Right atrium auricular region (tissue), 2 donors: ENCODE measurements around the gene SNX22. TPM values are rescaled to one million over a fixed set of nuclear protein-coding genes. Genes with fewer than 3 reads are reported as not detected.
A peak's percentile ranks its signal among the peaks of the same experiment; 100 is the strongest.

Experiments used
- DNase-seq: peaks from one replicate; pipeline ENCODE4 v3.0.0-alpha.2; 2019; ENCODE audit warnings: low spot score
- H3K27ac ChIP-seq, 2 donors: fragments of 200-600 bp; sonication (generic); 1 replicate in 1 of 2; 2 replicates in 1 of 2; pipeline ENCODE4 v1.5.1; 2016 to 2019
- H3K27me3 ChIP-seq, 2 donors: fragments of 200-600 bp; sonication (generic); one replicate each; pipeline versions ENCODE4 v1.5.1 to v1.6.0; 2017 to 2019
- H3K36me3 ChIP-seq: fragments of 200-600 bp; sonication (generic); one replicate; pipeline ENCODE4 v1.5.1; 2016
- H3K4me1 ChIP-seq, 2 donors: fragments of 200-600 bp; sonication (generic); one replicate each; pipeline versions ENCODE4 v1.5.1 to v1.6.0; 2017 to 2019
- H3K4me3 ChIP-seq, 2 donors: fragments of 200-600 bp; sonication (generic); 1 replicate in 1 of 2; 2 replicates in 1 of 2; pipeline ENCODE4 v1.5.1; 2017 to 2019; ENCODE audit warnings: mild to moderate bottlenecking in 1 of 2, moderate library complexity in 1 of 2
- H3K9me3 ChIP-seq, 2 donors: fragments of 200-600 bp; sonication (generic); one replicate each; pipeline ENCODE4 v1.5.1; 2019
- CTCF ChIP-seq, 2 donors: fragments of 200-600 bp; sonication (generic); IDR thresholded peaks; one replicate each; pipeline ENCODE4 v1.5.1; 2019; ENCODE audit warnings: antibody characterized with exemption in 2 of 2
- total RNA-seq, 2 donors: library from RNA; depleted of rRNA; stranded (reverse); fragments of >200 nt; gene quantifications; one replicate each; pipeline ENCODE4 v1.1.0, GENCODE V29; 2016

The SNX22 gene
- total RNA-seq, 2 donors from 2014 or later = 11.9 to 12.4 TPM

- Histone ChIP-seq H3K36me3 (peaks cover 39% of the 10 kb centered on the region), H3K27me3 (no peaks in the 10 kb centered on the region), H3K4me1 (peaks cover 0 to 56% of the 10 kb centered on the region in 2 donors), H3K9me3 (no peaks in the 10 kb centered on the region), H3K4me3 (no peak overlapping the region), H3K27ac (peak overlapping the region; percentile 86 to 92)
- DNase-seq = peak; percentile 88
- peak; percentile 97 to 99 for TF ChIP-seq CTCF (IDR thresholded peaks at IDR 0.05)
Observed at GRCh38 chr15:64153480-64154367, 2.2 kb downstream of the SNX22 start.

DNA sequence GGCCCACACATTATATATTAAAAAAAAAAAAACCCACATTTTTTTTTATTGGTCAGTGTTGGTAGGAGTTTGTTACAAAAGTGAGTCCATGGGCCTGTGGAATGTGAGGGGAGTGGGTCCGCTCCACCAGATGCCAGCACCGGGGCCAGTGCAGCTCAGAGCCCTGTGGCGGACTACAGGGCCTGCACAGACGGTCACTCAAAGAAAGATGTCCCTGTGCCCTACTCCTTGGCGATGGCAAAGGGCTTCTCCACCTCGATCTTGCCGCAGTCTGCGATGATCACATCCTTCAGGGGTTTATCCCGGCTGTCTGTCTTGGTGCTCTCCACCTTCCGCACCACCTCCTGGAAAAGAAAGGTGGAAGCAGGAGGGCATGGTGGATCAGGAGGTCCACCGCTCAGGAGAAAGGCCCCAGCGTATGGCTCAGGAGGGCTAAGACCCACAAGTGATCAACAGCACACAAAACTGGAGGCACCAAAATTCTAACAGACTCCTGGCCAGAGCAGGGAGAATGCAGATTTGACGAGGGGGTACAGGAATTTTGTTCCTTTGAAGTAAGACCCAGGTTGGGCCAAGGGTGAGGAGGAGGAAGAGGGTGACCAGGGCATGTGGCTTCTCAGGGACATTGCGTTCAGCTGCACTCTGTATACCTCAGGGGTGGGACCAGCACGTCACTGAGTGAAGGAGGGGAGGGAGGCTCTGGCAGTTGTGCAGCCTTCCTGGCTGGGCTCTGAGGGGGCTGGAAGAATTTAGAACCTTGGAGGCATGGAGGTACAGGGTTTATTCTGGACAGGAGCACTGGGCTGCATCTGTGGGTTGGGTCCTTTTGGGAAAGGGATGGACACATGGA, 4.5 kb downstream of the SNX22 start:
- peak overlapping the region; percentile 90 to 92 for H3K27ac ChIP-seq

DNA sequence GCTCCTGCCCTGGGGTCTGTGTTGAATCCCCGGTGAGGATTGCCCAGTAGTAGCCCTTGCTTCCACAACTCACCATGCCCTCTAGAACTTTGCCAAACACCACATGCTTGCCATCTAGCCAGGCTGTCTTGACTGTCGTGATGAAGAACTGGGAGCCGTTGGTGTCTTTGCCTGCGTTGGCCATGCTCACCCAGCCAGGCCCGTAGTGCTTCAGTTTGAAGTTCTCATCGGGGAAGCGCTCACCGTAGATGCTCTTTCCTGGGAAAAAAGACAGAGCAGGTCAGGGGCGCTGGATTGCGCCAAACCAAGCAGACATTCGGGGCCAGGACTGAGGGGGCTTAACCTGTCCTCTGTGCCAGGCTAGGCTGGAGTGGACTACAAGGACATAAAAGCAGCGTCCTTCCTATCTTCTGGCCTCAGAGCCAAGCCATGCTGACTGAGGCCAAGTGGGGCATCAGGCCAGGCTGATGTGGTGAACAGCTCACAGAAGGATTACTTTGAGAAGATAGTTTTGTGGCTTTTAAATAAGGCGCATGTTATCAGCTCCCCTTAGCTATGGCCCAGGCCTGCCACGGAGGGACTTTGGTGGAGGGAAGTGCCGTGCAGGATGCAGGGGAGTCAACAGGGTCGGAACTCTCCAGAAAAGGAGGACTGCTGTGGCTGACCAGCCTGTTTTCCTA, 5.3 kb downstream of the SNX22 start:
- H3K4me3 ChIP-seq = no peak overlapping the region
- no peak for TF ChIP-seq CTCF (IDR thresholded peaks at IDR 0.05)
- H3K36me3 ChIP-seq = peaks cover 70% of the 10 kb centered on the region
- DNase-seq = no peak
- peak overlapping the region; percentile 90 to 92 for H3K27ac ChIP-seq
- H3K9me3 ChIP-seq = no peaks in the 10 kb centered on the region
- no peaks in the 10 kb centered on the region for H3K27me3 ChIP-seq
- peaks cover 0 to 79% of the 10 kb centered on the region in 2 donors for H3K4me1 ChIP-seq

More for the DNA sequence above, 4.5 kb downstream of the SNX22 start:
- DNase-seq = no peak
- Histone ChIP-seq H3K4me1 (peaks cover 0 to 79% of the 10 kb centered on the region in 2 donors), H3K27me3 (no peaks in the 10 kb centered on the region), H3K36me3 (peaks cover 62% of the 10 kb centered on the region), H3K4me3 (no peak overlapping the region), H3K9me3 (no peaks in the 10 kb centered on the region)
- TF ChIP-seq CTCF (IDR thresholded peaks at IDR 0.05) = no peak

- Histone ChIP-seq H3K36me3 (peaks cover 71% of the 10 kb centered on the region), H3K27ac (peak overlapping the region; percentile 90 to 92), H3K27me3 (no peaks in the 10 kb centered on the region), H3K9me3 (no peaks in the 10 kb centered on the region), H3K4me1 (peaks cover 0 to 76% of the 10 kb centered on the region in 2 donors), H3K4me3 (no peak overlapping the region)
- no peak for DNase-seq
- no peak for TF ChIP-seq CTCF (IDR thresholded peaks at IDR 0.05)
Observed at GRCh38 chr15:64157599-64158125, 6.1 kb downstream of the SNX22 start.

GRCh38 chr15:64158363-64159134, 7.0 kb downstream of the SNX22 start:
- H3K4me1 ChIP-seq = peaks cover 0 to 70% of the 10 kb centered on the region in 2 donors
- H3K27ac ChIP-seq = peak overlapping the region; percentile 90 to 92
- H3K4me3 ChIP-seq = peak overlapping the region in 1 of 2 donors; percentile 9
- TF ChIP-seq CTCF (IDR thresholded peaks at IDR 0.05) = no peak
- no peak for DNase-seq
- H3K9me3 ChIP-seq = no peaks in the 10 kb centered on the region
- H3K36me3 ChIP-seq = peaks cover 71% of the 10 kb centered on the region
- H3K27me3 ChIP-seq = no peaks in the 10 kb centered on the region
